ENCODE measurements around the gene PRKD2. TPM values are rescaled to one million over a fixed set of nuclear protein-coding genes. Genes with fewer than 3 reads are reported as not detected.

PRKD2 gene
- total RNA-seq, 4 donors from 2014 or later = 40.1 to 201 (median 53.5) TPM

DNA sequence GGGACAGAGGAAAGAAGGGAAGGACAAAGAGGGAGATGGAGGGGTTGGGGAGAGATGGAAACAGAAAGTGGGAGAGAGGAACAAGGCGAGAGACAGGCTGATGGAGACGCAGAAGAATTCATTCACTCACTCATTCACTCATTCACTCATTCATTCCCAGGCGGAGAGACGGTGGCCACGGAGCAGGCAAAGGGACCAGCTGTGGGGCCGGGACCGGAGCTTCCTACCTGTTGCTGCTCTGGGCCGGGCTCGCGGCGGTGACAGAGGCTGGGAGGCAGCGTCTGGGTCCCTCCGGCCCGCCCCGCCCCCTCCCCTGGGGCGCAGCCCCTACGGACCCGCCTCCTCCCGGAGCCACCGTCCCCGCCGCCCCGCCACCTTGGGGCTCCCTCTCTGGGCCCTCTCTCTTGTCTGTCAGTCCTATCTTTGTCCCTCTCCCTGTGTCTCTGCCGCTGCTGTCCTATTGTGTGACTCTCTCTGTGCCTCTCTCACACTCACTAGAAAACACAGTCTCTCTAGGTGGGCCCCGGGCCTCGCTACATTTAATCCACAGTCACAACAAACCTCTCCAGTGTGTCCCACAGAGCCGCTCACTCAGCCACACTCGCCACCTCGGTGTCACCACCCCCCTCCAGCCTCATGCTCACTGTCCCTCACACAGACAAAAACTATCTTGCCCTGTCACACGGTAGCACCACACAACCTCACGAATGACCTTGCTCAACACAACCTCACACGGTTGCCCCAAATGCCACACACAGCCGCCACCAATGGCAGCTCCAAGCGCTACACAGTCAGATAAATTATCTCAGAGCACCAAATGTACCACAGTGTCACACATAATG lies 80.8 kb downstream of the PRKD2 start, which contains the start of gene GNG8:
GNG8 (minus strand) TSS at position 283 of the 842 bp plus-strand sequence. CDS start 1,520 bp downstream, outside the sequence.
- in situ Hi-C loops (cut with MboI; ENCODE audit: low pct_ligation_motif_present in 1 of 4, low pct_unique_long_range_greater_than_20kb in 1 of 4, low sequenced_read_pairs in 3 of 4) = no loop called here
- H3K36me3 ChIP-seq = no peaks in the 10 kb centered on the region
- peaks cover 9 to 43% (median 37%) of the 10 kb centered on the region in 4 donors for H3K4me1 ChIP-seq

GRCh38 chr19:46634656-46635218 lies 82.2 kb downstream of the PRKD2 start:
- H3K27ac ChIP-seq = peak overlapping the region in 1 of 4 donors; percentile 30
- no peaks in the 10 kb centered on the region for H3K36me3 ChIP-seq
- H3K4me1 ChIP-seq = peaks cover 9 to 38% (median 32%) of the 10 kb centered on the region in 4 donors
- in situ Hi-C loops (cut with MboI; ENCODE audit: low pct_ligation_motif_present in 1 of 4, low pct_unique_long_range_greater_than_20kb in 1 of 4, low sequenced_read_pairs in 3 of 4) = no loop called here
- peaks cover 60% of the 10 kb centered on the region for H3K27me3 ChIP-seq
- 3 to 13% methylated on average over 11 to 23 of the region's 23 CpGs for WGBS, 2 donors (ENCODE audit: low coverage in 1 of 2)
- no peaks in the 10 kb centered on the region for H3K9me3 ChIP-seq
- intact Hi-C loops (cut with DNase I; ENCODE audit: low total_unique reads) = no loop called here
- peak overlapping the region in 1 of 4 donors; percentile 44 for H3K4me3 ChIP-seq
- TF ChIP-seq EP300 (IDR thresholded peaks at IDR 0.05; ENCODE audit: low read depth) (no peak), POLR2A (IDR thresholded peaks at IDR 0.05) (no peak), CTCF (IDR thresholded peaks at IDR 0.05) (no peak), POLR2AphosphoS5 (IDR thresholded peaks at IDR 0.05) (no peak)
- DNase-seq = no peak

More for the DNA sequence above, 80.8 kb downstream of the PRKD2 start, which contains the start of gene GNG8:
- Histone ChIP-seq H3K9me3 (no peaks in the 10 kb centered on the region), H3K27ac (peak within 1 kb of the TSS in 1 of 4 donors; percentile 30), H3K27me3 (peaks cover 74% of the 10 kb centered on the region), H3K4me3 (no peak within 1 kb of the TSS)
- WGBS, 2 donors (ENCODE audit: low coverage in 1 of 2) = 28 to 39% methylated on average over 8 to 28 of the region's 34 CpGs
- TF ChIP-seq CTCF (IDR thresholded peaks at IDR 0.05) = no peak
- TF ChIP-seq POLR2AphosphoS5 (IDR thresholded peaks at IDR 0.05) = no peak
- no peak for DNase-seq
- intact Hi-C loops (cut with DNase I; ENCODE audit: low total_unique reads) = no loop called here

DNA sequence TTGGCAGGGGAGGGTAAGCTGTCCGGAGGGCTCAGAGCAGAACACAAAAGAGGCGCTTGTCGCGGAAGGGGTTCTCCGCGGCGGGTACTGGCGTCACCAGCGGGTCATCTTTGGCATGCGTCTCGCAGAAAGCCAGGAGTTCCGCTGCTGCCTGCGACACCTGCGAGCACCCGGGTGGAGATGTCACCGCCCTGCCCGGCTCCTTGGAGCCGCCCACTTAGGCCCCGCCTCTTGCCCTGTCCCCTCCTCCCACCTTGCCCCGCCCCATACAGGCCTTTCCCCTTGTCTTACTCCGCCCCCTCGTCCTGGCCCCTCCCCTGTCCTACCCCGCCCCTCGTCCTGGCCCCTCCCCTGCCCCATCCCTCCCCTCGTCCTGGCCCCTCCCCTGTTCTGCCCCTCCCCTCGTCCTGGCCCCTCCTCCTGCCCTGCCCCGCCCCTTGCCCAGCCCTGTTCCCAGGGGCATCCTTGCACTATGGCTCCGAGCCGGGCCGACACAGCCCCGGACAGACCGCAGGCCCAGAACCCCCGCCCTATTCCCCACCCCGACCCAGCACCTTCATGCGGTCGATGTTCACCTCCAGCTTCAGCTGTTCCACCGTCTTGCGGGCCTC lies 82.8 kb downstream of the PRKD2 start:
- in situ Hi-C loops (cut with MboI; ENCODE audit: low pct_ligation_motif_present in 1 of 4, low pct_unique_long_range_greater_than_20kb in 1 of 4, low sequenced_read_pairs in 3 of 4) = no loop called here
- H3K4me3 ChIP-seq = peak overlapping the region in 2 of 4 donors; percentile 13 to 44

More for the DNA sequence above, 82.8 kb downstream of the PRKD2 start:
- peaks cover 54% of the 10 kb centered on the region for H3K27me3 ChIP-seq
- H3K36me3 ChIP-seq = no peaks in the 10 kb centered on the region
- H3K9me3 ChIP-seq = no peaks in the 10 kb centered on the region
- no peak for TF ChIP-seq CTCF (IDR thresholded peaks at IDR 0.05)
- peak in 1 of 3 donors; percentile 19 for TF ChIP-seq POLR2AphosphoS5 (IDR thresholded peaks at IDR 0.05)
- no peak for TF ChIP-seq EP300 (IDR thresholded peaks at IDR 0.05; ENCODE audit: low read depth)
- no peak for TF ChIP-seq POLR2A (IDR thresholded peaks at IDR 0.05)
- WGBS, 2 donors (ENCODE audit: low coverage in 1 of 2) = 13% methylated on average over 11 of the region's 38 CpGs; no CpG with 5 or more reads in 1 of the 2 donors
- peaks cover 8 to 32% (median 26%) of the 10 kb centered on the region in 4 donors for H3K4me1 ChIP-seq
- intact Hi-C loops (cut with DNase I; ENCODE audit: low total_unique reads) = no loop called here
- peak; percentile 97 for DNase-seq
- H3K27ac ChIP-seq = no peak overlapping the region
